ENCODE data around the gene PHAF1.

DNA sequence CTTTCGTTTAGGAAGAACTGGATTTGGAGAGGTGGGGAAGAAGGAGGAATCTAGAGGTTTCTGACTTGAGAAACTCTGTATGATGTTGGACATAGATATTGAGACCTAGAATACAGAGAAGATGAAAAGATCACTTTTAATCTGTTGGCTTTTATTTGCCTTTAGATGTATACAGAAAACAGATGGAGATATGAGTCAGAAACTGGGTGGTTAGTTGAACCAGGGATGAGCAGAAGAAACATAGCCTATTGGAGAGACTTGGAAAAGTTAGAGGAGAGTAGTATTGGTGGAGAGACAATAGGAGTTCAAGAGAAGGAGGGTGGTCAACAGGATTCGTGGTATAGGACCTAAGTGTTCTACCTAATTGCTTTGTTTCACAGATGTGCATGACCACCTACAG, 5.1 kb downstream of the PHAF1 start:
- TF ChIP-seq, protein P1, sequence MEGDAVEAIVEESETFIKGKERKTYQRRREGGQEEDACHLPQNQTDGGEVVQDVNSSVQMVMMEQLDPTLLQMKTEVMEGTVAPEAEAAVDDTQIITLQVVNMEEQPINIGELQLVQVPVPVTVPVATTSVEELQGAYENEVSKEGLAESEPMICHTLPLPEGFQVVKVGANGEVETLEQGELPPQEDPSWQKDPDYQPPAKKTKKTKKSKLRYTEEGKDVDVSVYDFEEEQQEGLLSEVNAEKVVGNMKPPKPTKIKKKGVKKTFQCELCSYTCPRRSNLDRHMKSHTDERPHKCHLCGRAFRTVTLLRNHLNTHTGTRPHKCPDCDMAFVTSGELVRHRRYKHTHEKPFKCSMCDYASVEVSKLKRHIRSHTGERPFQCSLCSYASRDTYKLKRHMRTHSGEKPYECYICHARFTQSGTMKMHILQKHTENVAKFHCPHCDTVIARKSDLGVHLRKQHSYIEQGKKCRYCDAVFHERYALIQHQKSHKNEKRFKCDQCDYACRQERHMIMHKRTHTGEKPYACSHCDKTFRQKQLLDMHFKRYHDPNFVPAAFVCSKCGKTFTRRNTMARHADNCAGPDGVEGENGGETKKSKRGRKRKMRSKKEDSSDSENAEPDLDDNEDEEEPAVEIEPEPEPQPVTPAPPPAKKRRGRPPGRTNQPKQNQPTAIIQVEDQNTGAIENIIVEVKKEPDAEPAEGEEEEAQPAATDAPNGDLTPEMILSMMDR (IDR thresholded peaks at IDR 0.05) = no peak
- no peak for TF ChIP-seq POLR2A (IDR thresholded peaks at IDR 0.05)

Data from adrenal gland (tissue), 5 donors.